AG04450 (cell line): ENCODE results near the gene TEAD3. TPM values are rescaled to one million over a fixed set of nuclear protein-coding genes. Genes with fewer than 3 reads are reported as not detected.

ENCODE experiments used
- CTCF ChIA-PET: fragments of 300-600, 350-600 bp; formaldehyde crosslinking; extraction: SDS; loops from one replicate; lab custom pipeline; 2022; ENCODE audit warnings: antibody characterized with exemption, inconsistent platforms; lab: Charles Lee
- POLR2A ChIA-PET: fragments of 350-600 bp; formaldehyde crosslinking; extraction: SDS; loops from one replicate; lab custom pipeline; 2021; ENCODE audit warnings: antibody characterized with exemption, inconsistent platforms; lab: Yijun Ruan, JAX
- DNase-seq: peaks from one replicate; pipeline ENCODE4 v3.0.0-alpha.2; 2011; ENCODE audit warnings: low read depth, low spot score
- H3K27ac ChIP-seq: one replicate; pipeline ENCODE4 v1.5.1; 2012; ENCODE audit warnings: low read depth, low read length, control low read depth
- H3K27me3 ChIP-seq: one replicate; pipeline ENCODE4 v1.6.0; 2012; ENCODE audit warnings: low read length; ENCODE audit not compliant: control insufficient read depth, insufficient read depth
- H3K4me3 ChIP-seq: 2 replicates; pipeline ENCODE4 v1.5.1; 2011; ENCODE audit warnings: mild to moderate bottlenecking, low read depth, low read length, control low read depth
- H3K9me3 ChIP-seq: 2 replicates; pipeline ENCODE4 v1.5.1; 2012; ENCODE audit warnings: low read length; ENCODE audit not compliant: control insufficient read depth, insufficient read depth
- CTCF ChIP-seq: IDR thresholded peaks from 2 replicates; pipeline ENCODE4 v1.5.1; 2011; ENCODE audit warnings: low read depth, low read length, control low read depth, inconsistent platforms
- polyA plus RNA-seq: library from polyadenylated mRNA; depleted of rRNA; stranded (reverse); fragments of >200 nt; gene quantifications from 2 replicates; pipeline ENCODE4 v1.2.3, GENCODE V29; 2011

Gene TEAD3
- polyA plus RNA-seq, 1 experiment, result 16.6 TPM

DNA sequence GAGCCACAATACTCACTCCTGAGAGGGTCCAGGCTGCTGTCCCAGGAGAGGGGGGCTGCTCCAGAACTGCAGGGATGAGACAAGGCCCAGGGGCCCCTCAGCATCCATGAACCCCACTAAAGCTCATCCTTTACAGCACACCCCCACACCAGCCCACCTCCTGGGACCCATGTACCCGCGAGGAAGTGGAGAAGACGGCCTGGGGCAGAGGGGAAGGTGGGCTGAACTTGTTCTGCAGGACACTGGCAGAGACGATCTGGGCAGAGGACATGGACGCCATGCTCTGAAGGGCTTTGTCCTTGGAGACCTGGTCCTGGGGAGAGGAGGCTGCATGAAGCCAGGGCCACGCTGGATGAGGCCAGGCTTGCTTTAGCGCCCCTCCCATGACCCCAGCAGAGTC is 18.6 kb downstream of the TEAD3 start:
- ChIA-PET POLR2A (interaction anchor here (1.0 kb wide), 1 partner anchor 11 kb away, joined by 3 read pairs; no protein-coding TSS in a partner anchor), CTCF (no interaction called here)
- DNase-seq, result no peak
- H3K4me3 ChIP-seq, result no peak overlapping the region
- TF ChIP-seq CTCF, result no peak
- no peaks in the 10 kb centered on the region for H3K27me3 ChIP-seq
- no peak overlapping the region for H3K27ac ChIP-seq
- no peaks in the 10 kb centered on the region for H3K9me3 ChIP-seq

DNA sequence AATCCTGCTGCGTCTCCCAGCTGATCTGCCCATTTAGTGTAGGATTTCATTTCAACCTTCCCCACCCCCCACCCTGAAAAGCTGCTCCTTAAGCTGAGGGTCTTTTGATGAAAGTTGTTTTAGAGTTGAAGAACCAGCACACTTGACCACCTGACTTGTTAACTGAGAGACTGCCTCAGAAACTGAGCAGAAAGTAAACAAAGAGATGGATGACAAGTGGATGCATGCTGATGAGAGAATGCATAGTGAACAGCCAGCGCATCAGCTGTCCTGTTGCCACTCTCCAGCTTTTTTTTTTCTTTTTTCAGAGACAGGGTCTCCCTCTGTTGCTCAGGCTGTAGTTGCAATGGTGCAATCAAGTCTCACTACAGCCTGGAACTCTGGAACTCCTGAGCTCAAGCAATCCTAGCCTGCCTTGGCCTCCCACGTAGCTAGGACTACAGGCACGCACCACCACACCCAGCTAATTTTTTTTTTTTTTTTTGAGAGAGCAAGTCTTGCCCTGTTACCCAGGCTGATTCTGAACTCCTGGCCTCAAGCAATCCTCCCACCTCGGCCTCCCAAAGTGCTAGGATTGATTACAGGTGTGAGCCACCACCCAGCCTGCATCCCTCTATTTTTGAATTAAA is 19.2 kb downstream of the TEAD3 start:
- no peak for DNase-seq
- H3K27me3 ChIP-seq, result no peaks in the 10 kb centered on the region
- no peak overlapping the region for H3K4me3 ChIP-seq
- TF ChIP-seq CTCF, result no peak
- H3K27ac ChIP-seq, result peak overlapping the region; percentile 11
- no peaks in the 10 kb centered on the region for H3K9me3 ChIP-seq
- POLR2A ChIA-PET, result interaction anchor here (1.0 kb wide), 1 partner anchor 11 kb away, joined by 3 read pairs; no protein-coding TSS in a partner anchor
- CTCF ChIA-PET, result interaction anchor here (0.7 kb wide), 2 partner anchors 8 to 10 kb away, joined by 3 to 4 read pairs; no protein-coding TSS in a partner anchor

DNA sequence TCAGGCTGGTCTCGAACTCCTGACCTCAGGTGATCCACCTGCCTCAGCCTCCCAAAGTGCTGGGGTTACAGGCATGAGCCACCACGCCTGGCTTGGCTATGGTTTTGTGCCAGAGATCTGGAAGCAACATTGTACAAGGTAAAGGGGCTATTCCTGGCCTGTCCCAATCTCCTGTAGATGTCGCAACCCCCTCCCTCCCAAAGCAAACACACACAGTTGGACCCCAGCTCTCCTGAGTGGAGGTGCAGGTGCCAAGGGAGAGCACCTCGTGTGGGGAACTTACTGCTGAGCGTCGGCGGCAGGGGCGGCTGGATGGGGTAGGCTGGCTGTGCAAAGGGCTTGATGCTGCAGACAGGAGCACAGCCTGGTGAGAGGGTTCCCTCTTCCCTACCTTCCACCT is 19.9 kb downstream of the TEAD3 start:
- no peak for TF ChIP-seq CTCF
- DNase-seq, result no peak
- Histone ChIP-seq H3K27ac (peak overlapping the region; percentile 11), H3K27me3 (no peaks in the 10 kb centered on the region), H3K9me3 (no peaks in the 10 kb centered on the region), H3K4me3 (no peak overlapping the region)
- POLR2A ChIA-PET, result no interaction called here
- CTCF ChIA-PET, result interaction anchor here (0.7 to 1.4 kb wide), 2 partner anchors 9 kb away, joined by 3 read pairs; partner anchors contain the start of gene RPL10A

GRCh38 chr6:35476004-35476403 is 20.9 kb downstream of the TEAD3 start:
- CTCF ChIA-PET, result interaction anchor here (1.4 kb wide), 1 partner anchor 8 kb away, joined by 3 read pairs; the partner anchor contains the start of gene RPL10A
- DNase-seq, result no peak
- Histone ChIP-seq H3K4me3 (no peak overlapping the region), H3K9me3 (no peaks in the 10 kb centered on the region), H3K27ac (no peak overlapping the region), H3K27me3 (no peaks in the 10 kb centered on the region)
- POLR2A ChIA-PET, result interaction anchor here (0.9 kb wide), 1 partner anchor 21 kb away, joined by 3 read pairs; the partner anchor contains the start of gene TEAD3
- TF ChIP-seq CTCF, result no peak

GRCh38 chr6:35475573-35475972 is 21.3 kb downstream of the TEAD3 start:
- no peak for TF ChIP-seq CTCF
- CTCF ChIA-PET, result interaction anchor here (1.4 kb wide), 1 partner anchor 8 kb away, joined by 3 read pairs; the partner anchor contains the start of gene RPL10A
- H3K4me3 ChIP-seq, result no peak overlapping the region
- no peaks in the 10 kb centered on the region for H3K9me3 ChIP-seq
- no peaks in the 10 kb centered on the region for H3K27me3 ChIP-seq
- no peak for DNase-seq
- POLR2A ChIA-PET, result no interaction called here
- no peak overlapping the region for H3K27ac ChIP-seq
